ENCODE measurements around the gene KCNH5. TPM values are rescaled to one million over a fixed set of nuclear protein-coding genes. Genes with fewer than 3 reads are reported as not detected.

The KCNH5 gene
- total and polyA plus RNA-seq, 9 of the 15 experiments (the other 6 are each of a cell fraction or from before 2014, with no cell fraction given): 1.1 to 2.4 (median 1.4) TPM

- no peak for TF ChIP-seq FOXP4 (CRISPR knock-in tag; IDR thresholded peaks at IDR 0.05; ENCODE audit: borderline replicate concordance)
- TF ChIP-seq LCOR (CRISPR knock-in tag; IDR thresholded peaks at IDR 0.05): no peak
- no peak for TF ChIP-seq FOXK1 (CRISPR knock-in tag; IDR thresholded peaks at IDR 0.05; ENCODE audit: borderline replicate concordance)
- TF ChIP-seq KLF13 (tag; IDR thresholded peaks at IDR 0.05; ENCODE audit: borderline replicate concordance, low read depth): no peak
Measured at GRCh38 chr14:62689733-62690132, 355.5 kb downstream of the KCNH5 start (continued).

- H3K9ac ChIP-seq (ENCODE audit: insufficient read depth in 1 of 2, low read depth in 2 of 2, low read length in 2 of 2): no peak overlapping the region
- FAIRE-seq: no peak
- in situ Hi-C loops (cut with MboI) (no loop called here), intact Hi-C loops (cut with micrococcal nuclease) (no loop called here)
- no peaks in the 10 kb centered on the region for H4K20me1 ChIP-seq (replicated peaks; ENCODE audit: control insufficient read depth, insufficient read depth, low read length)
- no peak for ATAC-seq
- ChIA-PET CTCF (ENCODE audit: low intra/inter-chr PET ratio) (no interaction called here), POLR2A (no interaction called here)
- DNase-seq (ENCODE audit: extremely low read depth in 1 of 4, low spot score in 3 of 4): no peak
- H3K9me1 ChIP-seq (ENCODE audit: control insufficient read depth, insufficient read depth, low read length): no peaks in the 10 kb centered on the region
- TF ChIP-seq PHB2 (IDR thresholded peaks at IDR 0.05; ENCODE audit: low read depth) (no peak), ZNF583 (CRISPR knock-in tag; IDR thresholded peaks at IDR 0.05) (no peak), SMARCE1 (IDR thresholded peaks at IDR 0.05) (no peak), SAFB (IDR thresholded peaks at IDR 0.05; ENCODE audit: borderline replicate concordance, low read depth, low read length) (no peak), EZH2 (IDR thresholded peaks at IDR 0.05; ENCODE audit: borderline replicate concordance, low read depth, low read length) (no peak), TAF1 (IDR thresholded peaks at IDR 0.05; ENCODE audit: control insufficient read depth, extremely low read depth, insufficient read depth, low read length, severe bottlenecking) (no peak)
- no peaks in the 10 kb centered on the region for H3K9me3 ChIP-seq (replicated peaks; ENCODE audit: control insufficient read depth, insufficient read depth, low read depth, low read length)
- no peaks in the 10 kb centered on the region for H3K36me3 ChIP-seq (ENCODE audit: control insufficient read depth, insufficient read depth, low read length)
- H3K79me2 ChIP-seq (ENCODE audit: control insufficient read depth, insufficient read depth, low read length): no peaks in the 10 kb centered on the region
- no peak overlapping the region for H3K4me3 ChIP-seq
- no peaks in the 10 kb centered on the region for H3K27me3 ChIP-seq (ENCODE audit: control insufficient read depth in 2 of 2, insufficient read depth in 2 of 2, low read length in 2 of 2)
- H3K4me1 ChIP-seq (replicated peaks in 1 of 2; ENCODE audit: control insufficient read depth in 2 of 2, insufficient read depth in 2 of 2, low read length in 2 of 2): no peaks in the 10 kb centered on the region
- no peak overlapping the region for H3K4me2 ChIP-seq (ENCODE audit: insufficient read depth, low read length)
- H2AFZ ChIP-seq (ENCODE audit: low read depth, low read length): no peak overlapping the region
- WGBS (ENCODE audit: insufficient coverage, low coverage, missing lambda C conversion rate): 0% methylated on average over 1 of the region's 2 CpGs
- H3K27ac ChIP-seq (ENCODE audit: extremely low read depth, low read depth, low read length): no peak overlapping the region
- BruUV-seq (replicated peaks): no TSS peak
Measured at GRCh38 chr14:62687818-62688217, 357.4 kb downstream of the KCNH5 start.
